SK-MEL-5 (cell line): ENCODE results near the gene ZCCHC9. TPM values are rescaled to one million over a fixed set of nuclear protein-coding genes. Genes with fewer than 3 reads are reported as not detected.

Experiments
- DNase-seq: peaks from one replicate; pipeline ENCODE4 v3.0.0-alpha.2; 2016; ENCODE audit warnings: low read depth, low spot score
- in situ Hi-C: cut with HindIII; loops from 2 replicates; pipeline ENCODE4 v1.10.0; 2016; ENCODE audit warnings: low sequenced_read_pairs, high pct_unique_total_duplicates, low pct_unique_long_range_greater_than_20kb
- total RNA-seq: library from RNA; depleted of rRNA; stranded (reverse); fragments of >200 nt; shearing (Covaris generic); gene quantifications from 2 replicates; pipeline ENCODE4 v1.2.3, GENCODE V29; 2014

Gene ZCCHC9
- total RNA-seq, 1 experiment from 2014 or later, result 83.4 TPM

DNA sequence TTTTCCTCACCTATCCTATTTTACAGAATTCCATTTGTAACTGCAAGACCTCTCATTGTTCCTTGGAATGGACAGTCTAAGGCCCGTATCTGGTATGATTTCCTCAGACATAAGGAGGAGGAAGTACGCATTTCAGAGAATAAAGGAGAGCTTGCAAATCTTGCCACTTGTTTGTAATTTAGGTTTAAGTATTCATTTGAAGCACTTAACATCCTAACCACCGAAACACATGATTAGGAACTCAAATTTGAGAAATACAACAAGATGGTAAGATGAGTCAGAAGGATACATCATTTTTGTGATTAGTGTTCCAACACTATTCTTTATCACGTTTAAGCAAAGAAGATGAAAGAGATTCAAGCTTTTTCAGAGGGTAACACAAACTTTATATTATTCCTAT is 3.9 kb upstream of the ZCCHC9 start:
- in situ Hi-C loops, result no loop called here
- DNase-seq, result peak; percentile 45

DNA sequence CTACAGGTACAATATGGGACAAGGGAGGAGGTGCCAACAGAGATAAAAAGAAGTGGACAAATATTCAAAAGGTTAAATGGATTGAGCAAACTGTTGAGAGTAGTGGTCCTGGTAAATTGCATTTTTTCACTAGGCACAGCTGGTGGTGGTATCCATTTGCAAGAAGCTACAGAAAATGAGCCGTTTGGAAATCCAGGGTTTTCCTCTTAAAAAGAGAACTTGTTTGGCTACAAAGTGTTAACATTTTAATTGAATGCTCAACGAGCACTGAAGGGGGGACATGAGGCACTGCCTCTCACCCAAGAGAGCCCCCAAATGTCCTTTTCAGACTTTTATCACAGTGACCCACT is 491 bp upstream of the ZCCHC9 start:
- no peak for DNase-seq
- in situ Hi-C loops, result no loop called here

DNA sequence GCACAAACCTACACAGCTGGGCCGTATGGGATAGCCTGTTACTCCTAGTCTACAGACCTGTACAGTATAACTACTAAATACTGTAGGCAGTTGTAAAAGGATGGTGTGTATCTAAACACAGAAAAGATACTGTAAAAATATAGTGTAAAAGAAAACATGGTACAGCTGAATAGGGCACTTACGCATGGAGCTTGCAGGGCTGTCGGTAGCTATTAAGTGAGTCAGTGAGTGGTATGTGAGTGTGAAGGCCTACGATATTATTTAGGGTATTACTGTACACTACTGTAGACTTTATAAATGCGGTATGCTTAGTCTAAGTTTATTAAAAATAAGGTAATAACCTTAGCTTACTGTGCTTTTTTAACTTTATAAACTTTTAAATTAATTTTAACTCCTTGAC is 1.2 kb downstream of the ZCCHC9 start:
- peak; percentile 26 for DNase-seq
- in situ Hi-C loops, result no loop called here

DNA sequence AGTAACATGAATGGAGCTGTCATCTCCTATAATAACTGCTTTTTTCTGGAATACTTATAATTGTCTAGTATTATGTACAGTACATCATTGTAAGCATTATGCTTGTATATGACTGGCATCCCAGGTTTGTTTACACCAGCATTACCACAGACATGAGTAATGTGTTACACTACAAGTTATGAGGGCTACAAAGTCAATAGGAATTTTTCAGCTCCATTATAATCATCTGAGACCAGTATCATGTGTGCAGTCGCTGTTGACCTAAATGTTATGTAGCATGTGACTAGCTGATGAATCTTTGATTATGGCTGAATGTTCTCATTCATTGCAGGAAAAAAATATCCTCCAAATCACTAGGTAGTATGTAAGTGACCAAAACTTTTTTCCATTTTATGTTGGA is 2.2 kb downstream of the ZCCHC9 start:
- in situ Hi-C loops, result no loop called here
- DNase-seq, result peak; percentile 91

DNA sequence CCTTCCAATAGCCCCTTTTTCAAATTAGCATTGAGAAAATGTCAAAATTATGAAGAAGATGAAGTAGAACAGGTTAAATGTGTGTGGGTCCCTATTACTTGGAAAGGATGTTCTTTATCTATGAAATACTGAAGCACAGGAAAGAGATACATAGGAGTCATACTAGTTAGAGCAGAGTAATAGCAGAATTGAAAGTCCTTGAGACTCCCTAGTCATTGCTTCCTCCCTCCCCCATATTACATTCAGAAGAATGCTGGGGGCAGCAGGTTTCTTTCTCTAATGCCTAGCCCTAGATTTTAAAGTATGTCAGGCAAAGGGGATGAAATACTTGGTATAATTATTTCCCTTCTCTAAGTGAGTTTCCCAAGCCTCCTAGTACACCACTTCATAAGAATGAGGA is 4.4 kb downstream of the ZCCHC9 start:
- no peak for DNase-seq
- in situ Hi-C loops, result no loop called here

GRCh38 chr5:81308836-81309235 is 7.4 kb downstream of the ZCCHC9 start:
- DNase-seq, result no peak
- in situ Hi-C loops, result no loop called here

- in situ Hi-C loops, result no loop called here
- no peak for DNase-seq
These were observed 9.1 kb downstream of the ZCCHC9 start for GRCh38 chr5:81310402-81311063.

GRCh38 chr5:81313278-81313677 is 11.9 kb downstream of the ZCCHC9 start:
- no peak for DNase-seq
- in situ Hi-C loops, result no loop called here

DNA sequence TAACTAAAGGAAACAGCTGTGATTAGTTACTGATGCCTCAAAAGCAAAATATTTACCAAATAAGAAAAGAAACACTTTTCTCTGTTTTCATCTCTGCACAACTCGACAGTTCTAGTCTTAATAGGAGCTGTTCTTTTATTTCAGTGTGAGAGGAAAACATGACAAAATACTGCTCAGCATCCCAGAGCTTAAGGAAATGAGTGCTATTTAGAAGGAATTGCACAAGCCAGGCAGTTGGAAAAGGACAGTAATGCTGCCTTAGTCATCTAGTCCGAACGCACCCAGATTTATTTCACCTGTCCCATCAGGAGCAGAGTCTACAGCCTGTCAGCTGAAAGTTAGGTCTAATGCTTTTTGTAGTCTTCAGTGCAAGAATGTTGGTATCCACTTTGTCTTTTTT is 12.3 kb downstream of the ZCCHC9 start:
- in situ Hi-C loops, result no loop called here
- no peak for DNase-seq

- in situ Hi-C loops, result no loop called here
- no peak for DNase-seq
These were observed 13.2 kb downstream of the ZCCHC9 start for GRCh38 chr5:81314581-81314980.

- in situ Hi-C loops, result no loop called here
- DNase-seq, result peak; percentile 52
These were observed 13.9 kb downstream of the ZCCHC9 start for GRCh38 chr5:81315336-81315735.

GRCh38 chr5:81315830-81316229 is 14.4 kb downstream of the ZCCHC9 start:
- in situ Hi-C loops, result no loop called here

DNA sequence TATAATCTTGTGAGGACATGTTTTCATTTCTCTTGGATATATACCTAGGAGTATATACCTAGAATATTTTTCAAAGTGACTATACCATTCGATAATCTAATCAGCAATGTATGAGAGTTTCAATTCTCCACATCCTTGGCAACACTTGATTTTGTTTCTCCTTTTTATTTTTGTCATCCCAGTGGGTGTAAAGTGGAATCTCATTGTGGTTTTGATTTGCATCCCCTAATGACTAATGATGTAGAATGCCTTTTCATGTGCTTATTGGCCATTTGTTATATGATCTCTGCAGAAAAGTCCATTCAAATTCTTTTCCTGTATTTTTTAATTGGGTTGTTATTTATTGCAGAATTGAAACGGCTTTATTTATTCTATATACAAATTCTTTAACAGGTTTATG is 15.2 kb downstream of the ZCCHC9 start:
- no peak for DNase-seq
- in situ Hi-C loops, result no loop called here

More at GRCh38 chr5:81315830-81316229, 14.4 kb downstream of the ZCCHC9 start:
- DNase-seq, result no peak

- in situ Hi-C loops, result no loop called here
- no peak for DNase-seq
These were observed 16.1 kb downstream of the ZCCHC9 start for GRCh38 chr5:81317536-81317935.

DNA sequence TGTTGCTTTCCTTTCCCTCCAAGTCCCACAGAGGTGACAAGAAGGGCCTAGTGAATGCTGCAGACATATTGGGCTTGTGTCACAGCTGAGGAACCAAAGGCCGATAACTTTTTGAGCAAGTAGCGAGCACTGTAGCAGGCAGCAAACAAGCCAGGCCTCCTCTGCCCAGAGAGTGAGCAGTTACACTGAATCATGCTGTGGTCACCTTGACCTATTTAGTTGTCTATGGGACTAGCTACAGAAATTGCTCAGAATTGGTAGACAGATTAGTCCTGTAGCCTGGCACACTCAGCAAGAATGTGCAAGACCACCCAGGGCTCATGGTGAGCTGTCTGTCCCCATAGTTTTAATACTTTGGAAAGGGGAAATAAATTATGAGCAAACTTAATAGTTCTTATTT is 25.2 kb downstream of the ZCCHC9 start:
- in situ Hi-C loops, result no loop called here
- DNase-seq, result no peak

DNA sequence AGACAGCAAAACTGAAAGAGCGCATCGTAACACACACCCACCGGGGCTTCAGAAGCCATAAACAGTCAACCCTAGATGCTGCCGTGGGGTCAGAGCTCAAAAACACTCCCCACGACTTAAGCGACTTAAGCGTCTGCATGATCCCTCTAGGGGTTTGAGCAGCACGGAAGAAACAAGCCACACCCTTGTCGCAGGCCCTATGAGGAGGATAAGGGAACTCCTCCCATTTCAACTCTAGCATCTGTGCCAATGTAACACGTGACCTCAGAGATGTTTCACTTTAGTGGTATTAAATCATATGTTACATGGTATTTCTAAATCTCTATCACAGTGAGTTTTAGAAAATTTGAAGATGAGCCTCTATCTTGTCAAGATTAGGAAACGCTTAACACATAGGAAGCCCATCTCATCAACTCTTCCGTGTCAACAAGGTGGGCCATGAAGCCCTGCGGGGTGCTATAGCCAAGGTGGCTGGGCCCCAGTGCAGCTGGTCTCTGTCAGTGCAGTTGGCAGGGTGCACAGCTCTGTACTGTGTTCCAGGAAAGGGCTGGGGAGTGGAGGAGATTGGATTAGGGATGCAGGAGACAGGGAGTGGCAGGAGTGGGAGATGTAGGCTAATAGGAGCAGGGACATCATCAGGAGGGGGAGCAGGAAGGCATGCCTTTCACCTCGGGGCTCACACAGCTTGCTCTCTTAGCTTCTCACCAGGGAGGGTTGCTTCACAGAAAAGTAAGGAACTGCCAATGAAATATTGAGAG is 33.1 kb downstream of the ZCCHC9 start:
- DNase-seq, result no peak
- in situ Hi-C loops, result no loop called here

DNA sequence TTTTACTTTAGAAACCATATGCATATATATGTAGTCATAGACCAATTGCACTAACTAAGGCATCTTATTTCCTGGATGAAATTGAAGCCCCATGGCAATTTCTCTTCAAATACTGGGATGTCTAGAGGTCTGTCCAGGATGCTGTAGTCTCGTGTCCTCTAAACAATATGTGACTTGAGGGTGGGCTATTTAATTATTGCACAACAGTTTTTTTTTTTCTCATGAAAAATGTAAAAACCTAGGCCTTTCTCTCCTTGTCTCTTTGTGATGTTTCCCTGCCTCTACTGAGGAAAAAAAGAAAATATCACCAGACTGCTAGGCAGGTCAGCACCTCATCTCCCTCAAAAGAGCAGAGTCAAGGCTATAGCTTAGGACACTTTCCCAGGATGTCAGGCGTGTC is 34.6 kb downstream of the ZCCHC9 start:
- in situ Hi-C loops, result no loop called here
- no peak for DNase-seq

DNA sequence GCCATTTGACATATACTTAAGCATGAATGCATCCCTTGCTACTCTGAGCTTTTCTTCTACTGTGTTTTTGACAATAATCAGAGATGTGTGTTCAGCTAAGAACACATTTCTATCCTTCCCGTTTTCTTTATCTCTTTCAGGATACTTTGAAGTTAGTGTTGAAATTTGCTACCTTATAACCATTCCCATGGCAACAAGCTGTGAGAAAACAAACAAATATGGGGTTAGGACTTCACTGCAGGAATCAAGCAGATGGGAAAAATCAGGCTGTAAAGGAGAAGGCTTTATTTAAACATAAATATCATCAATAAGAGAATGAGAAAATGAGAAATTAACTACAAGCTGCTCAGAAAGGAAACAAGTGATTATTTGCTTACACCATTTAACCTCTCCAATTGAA is 35.2 kb downstream of the ZCCHC9 start:
- in situ Hi-C loops, result no loop called here
- DNase-seq, result no peak

DNA sequence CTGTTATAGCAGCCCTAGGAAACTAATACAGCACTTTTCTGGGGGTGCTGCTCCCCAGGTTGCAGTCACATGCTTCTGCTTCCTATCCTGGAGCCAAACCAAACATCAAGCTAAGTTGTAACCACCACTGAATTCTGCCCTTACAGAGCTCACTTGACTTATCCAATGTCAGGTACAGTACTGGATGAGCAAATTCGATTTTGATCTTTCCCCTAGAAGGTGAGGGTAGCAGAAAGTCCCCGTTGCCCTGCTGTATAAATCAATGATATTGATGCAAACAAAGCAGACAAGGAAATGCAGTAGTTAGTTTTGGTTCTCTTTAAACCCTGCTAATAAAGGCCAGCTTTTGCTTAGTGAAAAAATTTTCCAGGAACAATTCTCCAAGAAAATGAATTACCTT is 36.4 kb downstream of the ZCCHC9 start:
- in situ Hi-C loops, result no loop called here

More for the DNA sequence above, 36.4 kb downstream of the ZCCHC9 start:
- no peak for DNase-seq
